BJ (cell line): ENCODE measurements around the gene PGC. TPM values are rescaled to one million over a fixed set of nuclear protein-coding genes. Genes with fewer than 3 reads are reported as not detected.

Source experiments
- CTCF ChIA-PET: fragments of 350-600 bp; formaldehyde crosslinking; extraction: SDS; loops from one replicate; lab custom pipeline; 2021; ENCODE audit warnings: antibody characterized with exemption, inconsistent platforms; lab: Yijun Ruan, JAX
- POLR2A ChIA-PET: fragments of 300-600 bp; sonication (Branson Sonifier 250); formaldehyde crosslinking; extraction: SDS; loops from one replicate; lab custom pipeline; 2021; ENCODE audit warnings: antibody characterized with exemption; lab: Charles Lee
- DNase-seq: peaks from one replicate; pipeline ENCODE4 v3.0.0-alpha.2; 2011; ENCODE audit warnings: low read depth
- H3K27me3 ChIP-seq: 2 replicates; pipeline ENCODE4 v1.6.0; 2011; ENCODE audit warnings: low read length; ENCODE audit not compliant: control insufficient read depth, insufficient read depth
- H3K36me3 ChIP-seq: 2 replicates; pipeline ENCODE4 v1.5.1; 2011; ENCODE audit warnings: low read length; ENCODE audit not compliant: control insufficient read depth, insufficient read depth
- H3K4me3 ChIP-seq: 2 replicates; pipeline ENCODE4 v1.5.1; 2011; ENCODE audit warnings: low read depth, mild to moderate bottlenecking, control low read depth, low read length
- polyA plus RNA-seq: library from polyadenylated mRNA; depleted of rRNA; stranded (reverse); fragments of >200 nt; gene quantifications from 2 replicates; pipeline ENCODE4 v1.2.3, GENCODE V29; 2011
- TF ChIP-seq, protein P1 (sequence below): IDR thresholded peaks from 2 replicates; pipeline ENCODE4 v1.5.1; 2011; ENCODE audit warnings: low read depth, mild to moderate bottlenecking, control low read depth, inconsistent platforms, low read length, moderate library complexity; ENCODE audit not compliant: insufficient read depth

Gene PGC
- polyA plus RNA-seq, 1 experiment = not detected

DNA sequence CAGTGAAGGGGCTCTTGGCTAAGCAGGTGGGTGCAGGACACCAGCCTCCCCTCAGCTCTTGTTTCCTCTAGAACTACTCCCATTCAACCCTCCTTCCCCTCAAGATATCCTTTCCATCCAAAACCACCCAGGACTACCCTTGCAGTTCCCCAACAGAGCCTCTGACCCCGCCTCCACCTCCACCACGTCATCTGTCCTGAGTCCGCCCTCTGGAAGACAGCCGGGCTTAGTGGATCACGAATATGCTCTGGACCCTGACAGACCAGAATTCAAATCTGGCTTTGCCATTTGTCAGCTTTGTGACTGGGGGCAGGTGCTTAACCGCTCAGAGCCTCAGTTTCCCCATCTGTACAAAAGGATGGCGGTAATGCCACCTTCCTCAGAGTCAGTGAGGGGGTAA, 43.2 kb downstream of the PGC start:
- no peaks in the 10 kb centered on the region for H3K27me3 ChIP-seq
- no peak for DNase-seq
- no peaks in the 10 kb centered on the region; the same call in 1 of the 2 replicates for H3K36me3 ChIP-seq
- POLR2A ChIA-PET = no interaction called here
- CTCF ChIA-PET = interaction anchor here (1.9 to 4.0 kb wide), 2 partner anchors 13 to 336 kb away, joined by 5 to 29 read pairs; no protein-coding TSS in a partner anchor
- TF ChIP-seq, protein P1, sequence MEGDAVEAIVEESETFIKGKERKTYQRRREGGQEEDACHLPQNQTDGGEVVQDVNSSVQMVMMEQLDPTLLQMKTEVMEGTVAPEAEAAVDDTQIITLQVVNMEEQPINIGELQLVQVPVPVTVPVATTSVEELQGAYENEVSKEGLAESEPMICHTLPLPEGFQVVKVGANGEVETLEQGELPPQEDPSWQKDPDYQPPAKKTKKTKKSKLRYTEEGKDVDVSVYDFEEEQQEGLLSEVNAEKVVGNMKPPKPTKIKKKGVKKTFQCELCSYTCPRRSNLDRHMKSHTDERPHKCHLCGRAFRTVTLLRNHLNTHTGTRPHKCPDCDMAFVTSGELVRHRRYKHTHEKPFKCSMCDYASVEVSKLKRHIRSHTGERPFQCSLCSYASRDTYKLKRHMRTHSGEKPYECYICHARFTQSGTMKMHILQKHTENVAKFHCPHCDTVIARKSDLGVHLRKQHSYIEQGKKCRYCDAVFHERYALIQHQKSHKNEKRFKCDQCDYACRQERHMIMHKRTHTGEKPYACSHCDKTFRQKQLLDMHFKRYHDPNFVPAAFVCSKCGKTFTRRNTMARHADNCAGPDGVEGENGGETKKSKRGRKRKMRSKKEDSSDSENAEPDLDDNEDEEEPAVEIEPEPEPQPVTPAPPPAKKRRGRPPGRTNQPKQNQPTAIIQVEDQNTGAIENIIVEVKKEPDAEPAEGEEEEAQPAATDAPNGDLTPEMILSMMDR = no peak
- H3K4me3 ChIP-seq = no peak overlapping the region

DNA sequence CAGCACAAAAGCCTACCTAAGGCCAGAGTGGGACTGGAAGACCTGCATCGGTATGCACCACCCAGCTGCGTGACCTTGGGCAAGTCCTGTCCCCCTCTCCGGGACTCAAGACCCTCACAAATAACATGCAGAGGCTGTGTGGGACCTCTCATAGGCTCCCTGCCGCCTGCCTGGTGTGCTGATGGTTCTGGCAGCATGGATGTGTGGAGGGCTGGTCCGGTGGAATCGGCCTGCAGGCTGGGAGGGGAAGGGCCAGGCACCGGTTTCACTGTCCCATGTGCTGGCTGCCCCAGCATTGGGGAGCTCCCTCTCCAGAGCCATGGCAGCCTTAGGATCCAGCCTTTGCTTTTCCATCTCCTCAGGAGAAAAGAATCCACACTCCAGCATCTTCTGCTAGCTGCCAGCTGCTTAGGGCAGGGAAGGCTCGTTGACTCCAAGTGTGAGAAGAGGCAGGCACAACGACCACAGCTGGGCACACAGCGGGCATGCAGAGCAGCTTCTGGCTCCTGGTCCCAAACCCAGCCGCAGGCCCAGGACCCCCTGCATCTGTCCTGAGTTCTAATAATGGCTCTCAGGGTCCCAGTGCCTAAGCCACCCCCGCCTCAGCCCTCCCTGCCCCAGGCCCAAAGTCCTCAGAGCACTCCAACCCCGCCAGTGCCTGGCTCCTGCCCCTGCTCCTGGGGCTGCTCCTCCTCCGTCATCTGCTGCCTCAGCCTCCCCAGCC, 44.3 kb downstream of the PGC start:
- TF ChIP-seq, protein P1 = no peak
- CTCF ChIA-PET = interaction anchor here (1.1 kb wide), 1 partner anchor 74 kb away, joined by 4 read pairs; no protein-coding TSS in a partner anchor
- no peak for DNase-seq
- no peak overlapping the region for H3K4me3 ChIP-seq
- H3K27me3 ChIP-seq = no peaks in the 10 kb centered on the region
- H3K36me3 ChIP-seq = no peaks in the 10 kb centered on the region; the same call in 1 of the 2 replicates
- POLR2A ChIA-PET = no interaction called here

DNA sequence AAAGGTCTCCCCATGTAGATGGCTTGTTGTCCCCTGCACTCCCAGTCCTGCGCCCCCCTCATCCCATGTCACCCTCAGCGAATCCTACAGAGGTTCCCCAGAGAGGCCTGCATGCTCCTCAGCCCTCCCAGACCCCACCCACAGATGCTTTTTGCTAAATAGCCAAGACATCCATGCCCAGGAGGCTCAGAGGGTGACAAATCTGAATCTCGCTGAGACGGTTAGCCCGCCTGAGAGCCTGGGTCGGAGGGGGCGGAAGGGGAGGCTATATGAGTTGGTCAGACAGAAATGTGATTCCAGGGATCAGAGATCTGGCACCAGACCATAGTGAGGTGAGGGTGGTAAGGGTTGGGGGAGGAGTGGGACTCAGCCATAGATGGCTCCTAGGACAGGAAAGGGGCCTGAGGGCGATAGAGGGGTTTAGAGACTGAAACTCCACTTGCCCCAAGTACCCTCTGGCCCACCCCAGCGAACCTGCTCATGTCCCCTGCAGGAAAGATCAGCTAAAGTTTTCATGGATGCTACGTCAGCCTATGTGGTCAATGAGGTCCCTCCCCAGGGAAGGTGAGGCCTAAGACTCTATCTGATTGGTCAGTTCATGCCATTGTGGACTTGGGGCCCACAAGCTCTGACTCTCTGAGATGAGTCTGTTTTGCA, 45.0 kb downstream of the PGC start:
- no peak for DNase-seq
- TF ChIP-seq, protein P1 = no peak
- H3K27me3 ChIP-seq = no peaks in the 10 kb centered on the region
- no peaks in the 10 kb centered on the region; the same call in 1 of the 2 replicates for H3K36me3 ChIP-seq
- H3K4me3 ChIP-seq = no peak overlapping the region
- POLR2A ChIA-PET = no interaction called here
- CTCF ChIA-PET = no interaction called here

DNA sequence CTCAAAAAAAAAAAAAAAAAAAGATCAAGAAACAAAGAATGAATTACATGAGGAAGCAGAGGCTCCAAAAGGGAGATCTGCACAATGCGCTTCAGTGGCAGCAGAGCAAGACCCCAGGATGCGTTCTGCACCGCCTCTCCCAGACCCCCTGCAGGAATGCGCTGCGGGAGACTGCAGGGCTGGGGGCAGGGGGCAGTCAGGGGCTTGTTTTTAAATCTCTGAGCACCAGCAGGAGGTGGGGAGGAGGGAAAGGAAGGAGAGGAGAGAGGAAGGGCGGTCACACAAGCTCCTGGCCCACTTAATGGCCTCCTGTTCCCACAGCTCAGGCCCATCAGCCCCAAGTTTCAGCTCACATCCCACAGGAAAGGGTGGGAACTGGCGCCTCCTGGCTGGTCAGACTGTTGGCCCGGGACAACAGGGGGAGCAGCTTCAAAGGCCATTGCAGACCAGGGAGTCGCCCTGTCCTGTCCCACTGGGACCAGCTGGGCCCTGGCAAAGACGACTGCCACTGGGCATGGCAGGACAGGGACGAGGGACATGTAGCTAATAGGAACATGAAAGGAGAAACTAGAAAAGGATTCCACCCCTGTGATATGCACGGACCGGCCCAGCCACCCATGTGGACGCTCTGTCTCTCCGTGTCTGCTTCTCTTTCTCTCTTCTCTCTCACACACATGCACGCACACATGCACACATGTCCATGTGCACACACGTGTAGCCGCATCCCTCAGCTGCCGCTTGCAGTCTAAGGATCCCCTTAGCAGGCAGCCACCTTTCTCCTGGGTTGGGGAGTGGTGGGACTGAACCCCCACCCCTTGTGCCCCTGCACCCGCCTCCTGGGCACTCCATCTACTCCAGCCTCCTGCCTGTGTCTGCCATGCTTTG, 46.5 kb downstream of the PGC start:
- TF ChIP-seq, protein P1 = no peak
- ChIA-PET CTCF (interaction anchor here (1.1 to 1.7 kb wide), 2 partner anchors 17 to 34 kb away, joined by 4 to 5 read pairs; partner anchors contain the start of gene TFEB), POLR2A (no interaction called here)

More for the DNA sequence above, 46.5 kb downstream of the PGC start:
- no peaks in the 10 kb centered on the region for H3K27me3 ChIP-seq
- DNase-seq = no peak
- no peaks in the 10 kb centered on the region; the same call in 1 of the 2 replicates for H3K36me3 ChIP-seq
- H3K4me3 ChIP-seq = no peak overlapping the region
